OCI-LY3 (cell line): ENCODE data around the gene S1PR4.

ENCODE experiments used
- H2AFZ ChIP-seq: fragments of 200-600, 300-600 bp; shearing (Covaris generic); 2 replicates; pipeline ENCODE4 v1.6.0; 2014; ENCODE audit warnings: antibody characterized with exemption, low read depth, low read length
- H3K27ac ChIP-seq: fragments of 200-600, 300-600 bp; sonication (generic); 2 replicates; pipeline ENCODE4 v1.5.1; 2014; ENCODE audit warnings: mild to moderate bottlenecking, low read length, moderate library complexity, mixed read lengths
- H3K27me3 ChIP-seq: fragments of 200-600, 300-600 bp; sonication (generic); 2 replicates; pipeline ENCODE4 v1.6.1; 2014; ENCODE audit warnings: low read depth, low read length, mixed read lengths
- H3K36me3 ChIP-seq: fragments of 200-600, 300-600 bp; sonication (generic); replicated peaks from 2 replicates; pipeline ENCODE3; 2014; ENCODE audit warnings: low read depth, low read length, mixed read lengths
- H3K4me1 ChIP-seq: fragments of 300-600, 200-600 bp; sonication (generic); 2 replicates; pipeline ENCODE4 v1.6.1; 2014; ENCODE audit warnings: low read length, mixed read lengths
- H3K4me2 ChIP-seq: fragments of 200-600, 300-600 bp; sonication (generic); 2 replicates; pipeline ENCODE4 v1.6.1; 2014; ENCODE audit warnings: low read length, mixed read lengths
- H3K4me3 ChIP-seq: fragments of 300-600, 200-600 bp; sonication (generic); 2 replicates; pipeline ENCODE4 v1.5.1; 2014; ENCODE audit warnings: antibody characterized with exemption, mild to moderate bottlenecking, low read length, moderate library complexity
- H3K79me2 ChIP-seq: fragments of 300-600, 200-600 bp; shearing (Covaris generic); 2 replicates; pipeline ENCODE4 v1.6.1; 2014; ENCODE audit warnings: mild to moderate bottlenecking, low read length, mixed read lengths
- H3K9ac ChIP-seq: fragments of 300-600, 200-600 bp; shearing (Covaris generic); 2 replicates; pipeline ENCODE4 v1.6.0; 2014; ENCODE audit warnings: mild to moderate bottlenecking, low read length, moderate library complexity
- H3K9me3 ChIP-seq: fragments of 200-600, 300-600 bp; shearing (Covaris generic); 2 replicates; pipeline ENCODE4 v1.6.1; 2014; ENCODE audit warnings: low read length, mixed read lengths; ENCODE audit not compliant: insufficient read depth
- H4K20me1 ChIP-seq: fragments of 200-600, 300-600 bp; sonication (generic); 2 replicates; pipeline ENCODE4 v1.6.1; 2016; ENCODE audit warnings: low read length, mixed read lengths; ENCODE audit not compliant: insufficient read depth
- EZH2phosphoT487 ChIP-seq: fragments of 200-600 bp; shearing (Covaris generic); IDR thresholded peaks from 2 replicates; pipeline ENCODE4 v1.6.1; 2018; ENCODE audit warnings: antibody characterized with exemption, mixed run types, low read depth
- TF ChIP-seq, protein P1 (sequence below): fragments of 200-600, 300-600 bp; sonication (generic); IDR thresholded peaks from 2 replicates; pipeline ENCODE4 v1.5.1; 2014; ENCODE audit warnings: antibody characterized with exemption, low read length, low read depth

Gene S1PR4

DNA sequence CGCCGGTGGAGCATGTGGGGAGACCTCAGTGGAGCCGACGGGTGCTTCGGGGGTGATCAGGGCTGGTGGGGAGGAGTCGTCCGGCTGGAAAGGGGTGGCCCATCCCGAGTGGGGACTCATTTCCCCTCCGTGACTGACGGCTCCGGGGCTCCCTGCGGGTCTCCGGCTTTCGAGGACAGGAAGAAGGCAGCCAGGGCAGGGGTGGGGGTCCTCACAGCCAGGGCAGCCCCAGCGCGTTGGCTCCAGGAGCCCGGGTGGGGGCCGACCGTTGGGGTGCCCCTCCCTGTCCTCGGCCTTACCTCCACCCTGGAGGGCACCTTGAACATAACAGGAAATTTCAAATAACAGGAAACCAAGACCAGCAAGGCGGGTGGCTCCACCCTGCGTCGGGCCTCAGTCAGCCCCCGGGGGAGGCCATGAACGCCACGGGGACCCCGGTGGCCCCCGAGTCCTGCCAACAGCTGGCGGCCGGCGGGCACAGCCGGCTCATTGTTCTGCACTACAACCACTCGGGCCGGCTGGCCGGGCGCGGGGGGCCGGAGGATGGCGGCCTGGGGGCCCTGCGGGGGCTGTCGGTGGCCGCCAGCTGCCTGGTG lies at the start of gene S1PR4:
TSS of gene S1PR4 (plus strand) at position 393 of the 596 bp plus-strand sequence. CDS start at position 417, 24 bp downstream.
- TF ChIP-seq, protein P1, sequence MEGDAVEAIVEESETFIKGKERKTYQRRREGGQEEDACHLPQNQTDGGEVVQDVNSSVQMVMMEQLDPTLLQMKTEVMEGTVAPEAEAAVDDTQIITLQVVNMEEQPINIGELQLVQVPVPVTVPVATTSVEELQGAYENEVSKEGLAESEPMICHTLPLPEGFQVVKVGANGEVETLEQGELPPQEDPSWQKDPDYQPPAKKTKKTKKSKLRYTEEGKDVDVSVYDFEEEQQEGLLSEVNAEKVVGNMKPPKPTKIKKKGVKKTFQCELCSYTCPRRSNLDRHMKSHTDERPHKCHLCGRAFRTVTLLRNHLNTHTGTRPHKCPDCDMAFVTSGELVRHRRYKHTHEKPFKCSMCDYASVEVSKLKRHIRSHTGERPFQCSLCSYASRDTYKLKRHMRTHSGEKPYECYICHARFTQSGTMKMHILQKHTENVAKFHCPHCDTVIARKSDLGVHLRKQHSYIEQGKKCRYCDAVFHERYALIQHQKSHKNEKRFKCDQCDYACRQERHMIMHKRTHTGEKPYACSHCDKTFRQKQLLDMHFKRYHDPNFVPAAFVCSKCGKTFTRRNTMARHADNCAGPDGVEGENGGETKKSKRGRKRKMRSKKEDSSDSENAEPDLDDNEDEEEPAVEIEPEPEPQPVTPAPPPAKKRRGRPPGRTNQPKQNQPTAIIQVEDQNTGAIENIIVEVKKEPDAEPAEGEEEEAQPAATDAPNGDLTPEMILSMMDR = no peak
- no peak for TF ChIP-seq EZH2phosphoT487
- Histone ChIP-seq H3K9me3 (no peaks in the 10 kb centered on the region), H3K4me2 (no peak within 1 kb of the TSS), H3K27me3 (no peaks in the 10 kb centered on the region), H3K4me1 (peaks cover 23% of the 10 kb centered on the region), H3K79me2 (no peaks in the 10 kb centered on the region), H4K20me1 (no peaks in the 10 kb centered on the region), H3K36me3 (no peaks in the 10 kb centered on the region), H3K4me3 (no peak within 1 kb of the TSS), H2AFZ (no peak within 1 kb of the TSS), H3K9ac (no peak within 1 kb of the TSS), H3K27ac (no peak within 1 kb of the TSS)

GRCh38 chr19:3129112-3129511 lies 49.5 kb upstream of the S1PR4 start:
- Histone ChIP-seq H3K9me3 (no peaks in the 10 kb centered on the region), H3K4me2 (no peak overlapping the region), H2AFZ (no peak overlapping the region), H3K9ac (no peak overlapping the region), H3K27ac (no peak overlapping the region), H3K4me3 (no peak overlapping the region), H4K20me1 (no peaks in the 10 kb centered on the region), H3K27me3 (peaks cover 4% of the 10 kb centered on the region; the same call in 1 of the 2 replicates), H3K36me3 (no peaks in the 10 kb centered on the region), H3K4me1 (peaks cover 41% of the 10 kb centered on the region), H3K79me2 (no peaks in the 10 kb centered on the region)
- TF ChIP-seq, protein P1 = peak; percentile 73
- TF ChIP-seq EZH2phosphoT487 = no peak

GRCh38 chr19:3131168-3131567 lies 47.4 kb upstream of the S1PR4 start:
- H3K9ac ChIP-seq = no peak overlapping the region

More at GRCh38 chr19:3131168-3131567, 47.4 kb upstream of the S1PR4 start:
- H3K4me1 ChIP-seq = peaks cover 40% of the 10 kb centered on the region
- no peaks in the 10 kb centered on the region for H3K9me3 ChIP-seq
- H3K79me2 ChIP-seq = peaks cover under 1% of the 10 kb centered on the region; the same call in 1 of the 2 replicates
- H3K4me2 ChIP-seq = no peak overlapping the region
- H3K27ac ChIP-seq = no peak overlapping the region
- TF ChIP-seq, protein P1 = no peak
- TF ChIP-seq EZH2phosphoT487 = no peak
- H3K27me3 ChIP-seq = no peaks in the 10 kb centered on the region
- H2AFZ ChIP-seq = no peak overlapping the region
- no peaks in the 10 kb centered on the region for H4K20me1 ChIP-seq
- H3K4me3 ChIP-seq = no peak overlapping the region
- no peaks in the 10 kb centered on the region for H3K36me3 ChIP-seq
